Measurements from ENCODE around the gene EVA1B. TPM values are rescaled to one million over a fixed set of nuclear protein-coding genes. Genes with fewer than 3 reads are reported as not detected.
A peak's percentile ranks its signal among the peaks of the same experiment; 100 is the strongest.

EVA1B gene
- total and polyA plus RNA-seq, 10 of the 15 experiments (the other 5 are each of a cell fraction or from before 2014, with no cell fraction given): 0.15 to 6.4 (median 3.0) TPM; not detected in 2

DNA sequence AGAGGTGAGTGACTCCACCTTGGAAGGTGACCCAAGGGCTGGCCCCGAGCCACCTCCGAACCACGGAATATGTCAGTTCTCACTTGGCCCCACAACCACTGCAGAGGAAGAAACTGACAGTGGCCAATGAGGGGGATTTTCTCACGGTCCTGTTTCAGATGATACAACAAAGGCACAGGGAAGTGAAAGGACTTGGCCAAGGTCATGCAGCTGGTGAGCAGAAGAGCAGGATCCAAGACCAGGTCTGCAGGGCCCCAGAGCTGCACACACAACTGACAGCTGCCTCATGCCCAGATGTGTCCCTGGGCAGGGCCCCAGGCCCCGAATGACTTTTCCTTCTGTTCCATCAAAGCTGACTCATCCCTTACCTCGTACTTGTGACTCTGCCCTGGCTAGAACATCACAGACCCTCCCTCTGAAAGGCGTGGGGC lies 25.8 kb upstream of the EVA1B start (continued):
- TF ChIP-seq, protein P1, sequence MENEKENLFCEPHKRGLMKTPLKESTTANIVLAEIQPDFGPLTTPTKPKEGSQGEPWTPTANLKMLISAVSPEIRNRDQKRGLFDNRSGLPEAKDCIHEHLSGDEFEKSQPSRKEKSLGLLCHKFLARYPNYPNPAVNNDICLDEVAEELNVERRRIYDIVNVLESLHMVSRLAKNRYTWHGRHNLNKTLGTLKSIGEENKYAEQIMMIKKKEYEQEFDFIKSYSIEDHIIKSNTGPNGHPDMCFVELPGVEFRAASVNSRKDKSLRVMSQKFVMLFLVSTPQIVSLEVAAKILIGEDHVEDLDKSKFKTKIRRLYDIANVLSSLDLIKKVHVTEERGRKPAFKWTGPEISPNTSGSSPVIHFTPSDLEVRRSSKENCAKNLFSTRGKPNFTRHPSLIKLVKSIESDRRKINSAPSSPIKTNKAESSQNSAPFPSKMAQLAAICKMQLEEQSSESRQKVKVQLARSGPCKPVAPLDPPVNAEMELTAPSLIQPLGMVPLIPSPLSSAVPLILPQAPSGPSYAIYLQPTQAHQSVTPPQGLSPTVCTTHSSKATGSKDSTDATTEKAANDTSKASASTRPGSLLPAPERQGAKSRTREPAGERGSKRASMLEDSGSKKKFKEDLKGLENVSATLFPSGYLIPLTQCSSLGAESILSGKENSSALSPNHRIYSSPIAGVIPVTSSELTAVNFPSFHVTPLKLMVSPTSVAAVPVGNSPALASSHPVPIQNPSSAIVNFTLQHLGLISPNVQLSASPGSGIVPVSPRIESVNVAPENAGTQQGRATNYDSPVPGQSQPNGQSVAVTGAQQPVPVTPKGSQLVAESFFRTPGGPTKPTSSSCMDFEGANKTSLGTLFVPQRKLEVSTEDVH (IDR thresholded peaks at IDR 0.05; ENCODE audit: low read depth, partially characterized antibody): no peak
- TF ChIP-seq ZNF207 (IDR thresholded peaks at IDR 0.05; ENCODE audit: borderline replicate concordance): no peak
- peak; percentile 26; the same call in 1 of the 2 replicates for TF ChIP-seq GATAD2B (conservative IDR thresholded peaks at IDR 0.05; ENCODE audit: low read depth)
- no peak for TF ChIP-seq TCF7 (IDR thresholded peaks at IDR 0.05; ENCODE audit: borderline replicate concordance)
- no peak for TF ChIP-seq EP300 (IDR thresholded peaks at IDR 0.05; ENCODE audit: borderline replicate concordance in 1 of 2, control insufficient read depth in 1 of 2, low read depth in 2 of 2, low read length in 2 of 2)
- TF ChIP-seq, protein P2, sequence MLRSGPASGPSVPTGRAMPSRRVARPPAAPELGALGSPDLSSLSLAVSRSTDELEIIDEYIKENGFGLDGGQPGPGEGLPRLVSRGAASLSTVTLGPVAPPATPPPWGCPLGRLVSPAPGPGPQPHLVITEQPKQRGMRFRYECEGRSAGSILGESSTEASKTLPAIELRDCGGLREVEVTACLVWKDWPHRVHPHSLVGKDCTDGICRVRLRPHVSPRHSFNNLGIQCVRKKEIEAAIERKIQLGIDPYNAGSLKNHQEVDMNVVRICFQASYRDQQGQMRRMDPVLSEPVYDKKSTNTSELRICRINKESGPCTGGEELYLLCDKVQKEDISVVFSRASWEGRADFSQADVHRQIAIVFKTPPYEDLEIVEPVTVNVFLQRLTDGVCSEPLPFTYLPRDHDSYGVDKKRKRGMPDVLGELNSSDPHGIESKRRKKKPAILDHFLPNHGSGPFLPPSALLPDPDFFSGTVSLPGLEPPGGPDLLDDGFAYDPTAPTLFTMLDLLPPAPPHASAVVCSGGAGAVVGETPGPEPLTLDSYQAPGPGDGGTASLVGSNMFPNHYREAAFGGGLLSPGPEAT (IDR thresholded peaks at IDR 0.05; ENCODE audit: low read depth): peak; percentile 71; the same call in 1 of the 2 replicates
- TF ChIP-seq CHD2 (IDR thresholded peaks at IDR 0.05; ENCODE audit: borderline replicate concordance, low read depth, low read length): no peak
- no peak for TF ChIP-seq ZNF217 (IDR thresholded peaks at IDR 0.05)
- TF ChIP-seq, protein P3, sequence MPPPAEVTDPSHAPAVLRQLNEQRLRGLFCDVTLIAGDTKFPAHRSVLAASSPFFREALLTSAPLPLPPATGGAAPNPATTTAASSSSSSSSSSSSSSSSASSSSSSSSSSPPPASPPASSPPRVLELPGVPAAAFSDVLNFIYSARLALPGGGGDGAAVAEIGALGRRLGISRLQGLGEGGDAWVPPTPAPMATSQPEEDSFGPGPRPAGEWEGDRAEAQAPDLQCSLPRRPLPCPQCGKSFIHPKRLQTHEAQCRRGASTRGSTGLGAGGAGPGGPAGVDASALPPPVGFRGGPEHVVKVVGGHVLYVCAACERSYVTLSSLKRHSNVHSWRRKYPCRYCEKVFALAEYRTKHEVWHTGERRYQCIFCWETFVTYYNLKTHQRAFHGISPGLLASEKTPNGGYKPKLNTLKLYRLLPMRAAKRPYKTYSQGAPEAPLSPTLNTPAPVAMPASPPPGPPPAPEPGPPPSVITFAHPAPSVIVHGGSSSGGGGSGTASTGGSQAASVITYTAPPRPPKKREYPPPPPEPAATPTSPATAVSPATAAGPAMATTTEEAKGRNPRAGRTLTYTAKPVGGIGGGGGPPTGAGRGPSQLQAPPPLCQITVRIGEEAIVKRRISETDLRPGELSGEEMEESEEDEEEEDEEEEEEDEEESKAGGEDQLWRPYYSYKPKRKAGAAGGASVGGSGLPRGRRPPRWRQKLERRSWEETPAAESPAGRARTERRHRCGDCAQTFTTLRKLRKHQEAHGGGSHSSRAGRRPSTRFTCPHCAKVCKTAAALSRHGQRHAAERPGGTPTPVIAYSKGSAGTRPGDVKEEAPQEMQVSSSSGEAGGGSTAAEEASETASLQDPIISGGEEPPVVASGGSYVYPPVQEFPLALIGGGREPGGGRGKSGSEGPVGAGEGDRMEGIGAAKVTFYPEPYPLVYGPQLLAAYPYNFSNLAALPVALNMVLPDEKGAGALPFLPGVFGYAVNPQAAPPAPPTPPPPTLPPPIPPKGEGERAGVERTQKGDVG (CRISPR knock-in tag; IDR thresholded peaks at IDR 0.05): no peak
- TF ChIP-seq PML (IDR thresholded peaks at IDR 0.05; ENCODE audit: low read length): no peak
- no peak for TF ChIP-seq HDAC6 (IDR thresholded peaks at IDR 0.05; ENCODE audit: unreplicated experiment)
- TF ChIP-seq, protein P4, sequence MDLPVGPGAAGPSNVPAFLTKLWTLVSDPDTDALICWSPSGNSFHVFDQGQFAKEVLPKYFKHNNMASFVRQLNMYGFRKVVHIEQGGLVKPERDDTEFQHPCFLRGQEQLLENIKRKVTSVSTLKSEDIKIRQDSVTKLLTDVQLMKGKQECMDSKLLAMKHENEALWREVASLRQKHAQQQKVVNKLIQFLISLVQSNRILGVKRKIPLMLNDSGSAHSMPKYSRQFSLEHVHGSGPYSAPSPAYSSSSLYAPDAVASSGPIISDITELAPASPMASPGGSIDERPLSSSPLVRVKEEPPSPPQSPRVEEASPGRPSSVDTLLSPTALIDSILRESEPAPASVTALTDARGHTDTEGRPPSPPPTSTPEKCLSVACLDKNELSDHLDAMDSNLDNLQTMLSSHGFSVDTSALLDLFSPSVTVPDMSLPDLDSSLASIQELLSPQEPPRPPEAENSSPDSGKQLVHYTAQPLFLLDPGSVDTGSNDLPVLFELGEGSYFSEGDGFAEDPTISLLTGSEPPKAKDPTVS (IDR thresholded peaks at IDR 0.05; ENCODE audit: low read depth, low read length): no peak
- TF ChIP-seq, protein P5, sequence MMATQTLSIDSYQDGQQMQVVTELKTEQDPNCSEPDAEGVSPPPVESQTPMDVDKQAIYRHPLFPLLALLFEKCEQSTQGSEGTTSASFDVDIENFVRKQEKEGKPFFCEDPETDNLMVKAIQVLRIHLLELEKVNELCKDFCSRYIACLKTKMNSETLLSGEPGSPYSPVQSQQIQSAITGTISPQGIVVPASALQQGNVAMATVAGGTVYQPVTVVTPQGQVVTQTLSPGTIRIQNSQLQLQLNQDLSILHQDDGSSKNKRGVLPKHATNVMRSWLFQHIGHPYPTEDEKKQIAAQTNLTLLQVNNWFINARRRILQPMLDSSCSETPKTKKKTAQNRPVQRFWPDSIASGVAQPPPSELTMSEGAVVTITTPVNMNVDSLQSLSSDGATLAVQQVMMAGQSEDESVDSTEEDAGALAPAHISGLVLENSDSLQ (IDR thresholded peaks at IDR 0.05): peak; percentile 59
- TF ChIP-seq, protein P6, sequence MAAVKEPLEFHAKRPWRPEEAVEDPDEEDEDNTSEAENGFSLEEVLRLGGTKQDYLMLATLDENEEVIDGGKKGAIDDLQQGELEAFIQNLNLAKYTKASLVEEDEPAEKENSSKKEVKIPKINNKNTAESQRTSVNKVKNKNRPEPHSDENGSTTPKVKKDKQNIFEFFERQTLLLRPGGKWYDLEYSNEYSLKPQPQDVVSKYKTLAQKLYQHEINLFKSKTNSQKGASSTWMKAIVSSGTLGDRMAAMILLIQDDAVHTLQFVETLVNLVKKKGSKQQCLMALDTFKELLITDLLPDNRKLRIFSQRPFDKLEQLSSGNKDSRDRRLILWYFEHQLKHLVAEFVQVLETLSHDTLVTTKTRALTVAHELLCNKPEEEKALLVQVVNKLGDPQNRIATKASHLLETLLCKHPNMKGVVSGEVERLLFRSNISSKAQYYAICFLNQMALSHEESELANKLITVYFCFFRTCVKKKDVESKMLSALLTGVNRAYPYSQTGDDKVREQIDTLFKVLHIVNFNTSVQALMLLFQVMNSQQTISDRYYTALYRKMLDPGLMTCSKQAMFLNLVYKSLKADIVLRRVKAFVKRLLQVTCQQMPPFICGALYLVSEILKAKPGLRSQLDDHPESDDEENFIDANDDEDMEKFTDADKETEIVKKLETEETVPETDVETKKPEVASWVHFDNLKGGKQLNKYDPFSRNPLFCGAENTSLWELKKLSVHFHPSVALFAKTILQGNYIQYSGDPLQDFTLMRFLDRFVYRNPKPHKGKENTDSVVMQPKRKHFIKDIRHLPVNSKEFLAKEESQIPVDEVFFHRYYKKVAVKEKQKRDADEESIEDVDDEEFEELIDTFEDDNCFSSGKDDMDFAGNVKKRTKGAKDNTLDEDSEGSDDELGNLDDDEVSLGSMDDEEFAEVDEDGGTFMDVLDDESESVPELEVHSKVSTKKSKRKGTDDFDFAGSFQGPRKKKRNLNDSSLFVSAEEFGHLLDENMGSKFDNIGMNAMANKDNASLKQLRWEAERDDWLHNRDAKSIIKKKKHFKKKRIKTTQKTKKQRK (IDR thresholded peaks at IDR 0.05; ENCODE audit: low read depth, low read length): no peak
- TF ChIP-seq RB1 (IDR thresholded peaks at IDR 0.05; ENCODE audit: borderline replicate concordance): no peak

Measured in GM12878 (cell line).